Sciatic nerve (tissue), 2 donors: Measurements from ENCODE around the gene FREM1. TPM values are rescaled to one million over a fixed set of nuclear protein-coding genes. Genes with fewer than 3 reads are reported as not detected.
A peak's percentile ranks its signal among the peaks of the same experiment; 100 is the strongest.

Source experiments
- ATAC-seq: fragments of 200-7000 bp; cut with Tn5 transposase; one replicate; pipeline ENCODE4 v1.9.1; 2020; ENCODE audit warnings: mild to moderate bottlenecking, moderate library complexity
- DNase-seq: peaks from one replicate; pipeline ENCODE4 v3.0.0-alpha.2; 2020; ENCODE audit warnings: low spot score
- intact Hi-C: fragments of 100-400 bp; cut with DNase I; formaldehyde crosslinking; loops from one replicate; pipeline ENCODE4 v1.14.2; 2022
- total RNA-seq: library from RNA; stranded (reverse); fragmentation: NEBNext Ultra II Directional; extraction: Animal tissue kit (Norgen Biotek cat#: 25700); gene quantifications from one replicate; pipeline ENCODE4 v1.2.1, GENCODE V29; 2021
- donor health status: DM: no; HTN: no; CAD: no.
- donor health status: DM: no; HTN: no; CAD: no.

The FREM1 gene
- total RNA-seq, 1 donor from 2014 or later, result 8.3 TPM

- ATAC-seq (no peak), DNase-seq (no peak)
- intact Hi-C loops, result no loop called here
Observed at GRCh38 chr9:14733133-14733532, 177.1 kb downstream of the FREM1 start.

- DNase-seq, result no peak
- no peak for ATAC-seq
- intact Hi-C loops, result no loop called here
Observed at GRCh38 chr9:14731294-14731981, 178.8 kb downstream of the FREM1 start.

- intact Hi-C loops, result no loop called here
- DNase-seq (no peak), ATAC-seq (peak; percentile 87)
Observed at GRCh38 chr9:14730461-14730898, 179.7 kb downstream of the FREM1 start.

GRCh38 chr9:14723301-14723700 lies 186.9 kb downstream of the FREM1 start:
- intact Hi-C loops, result no loop called here
- DNase-seq (no peak), ATAC-seq (no peak)

GRCh38 chr9:14722391-14723035 lies 187.7 kb downstream of the FREM1 start, which contains the start of gene CER1:
Gene CER1 (minus strand): TSS chr9:14722733. CDS start chr9:14722672, 61 bp downstream.
- intact Hi-C loops, result no loop called here
- no peak for ATAC-seq
- DNase-seq, result no peak

- ATAC-seq (no peak), DNase-seq (no peak)
- intact Hi-C loops, result no loop called here
Observed at GRCh38 chr9:14719231-14719923, 190.9 kb downstream of the FREM1 start.

GRCh38 chr9:14715102-14715501 lies 195.1 kb downstream of the FREM1 start:
- no peak for ATAC-seq
- intact Hi-C loops, result no loop called here
- DNase-seq, result no peak

GRCh38 chr9:14713187-14713767 lies 197.0 kb downstream of the FREM1 start:
- no peak for ATAC-seq
- DNase-seq, result no peak
- intact Hi-C loops, result no loop called here

GRCh38 chr9:14710804-14711203 lies 199.4 kb downstream of the FREM1 start:
- no peak for DNase-seq
- ATAC-seq, result no peak
- intact Hi-C loops, result no loop called here

- ATAC-seq (no peak), DNase-seq (no peak)
- intact Hi-C loops, result no loop called here
Observed at GRCh38 chr9:14706530-14707140, 203.6 kb downstream of the FREM1 start.

- DNase-seq, result no peak
- intact Hi-C loops, result no loop called here
- ATAC-seq, result no peak
Observed at GRCh38 chr9:14705079-14705478, 205.1 kb downstream of the FREM1 start.

GRCh38 chr9:14704281-14704680 lies 205.9 kb downstream of the FREM1 start:
- intact Hi-C loops, result no loop called here
- ATAC-seq, result no peak
- no peak for DNase-seq

- intact Hi-C loops, result no loop called here
- DNase-seq (no peak), ATAC-seq (no peak)
Observed at GRCh38 chr9:14702200-14702720, 208.0 kb downstream of the FREM1 start.

- DNase-seq, result peak; percentile 81
- ATAC-seq, result peak; percentile 95
- intact Hi-C loops, result no loop called here
Observed at GRCh38 chr9:14693251-14693861, 216.9 kb downstream of the FREM1 start, which contains the start of gene ZDHHC21. Gene ZDHHC21 (minus strand): TSS chr9:14693432. CDS start chr9:14674340, 19,092 bp downstream.

GRCh38 chr9:14692470-14693250 lies 217.6 kb downstream of the FREM1 start:
- peak; percentile 54 for DNase-seq
- intact Hi-C loops, result no loop called here
- peak; percentile 41 for ATAC-seq

- no peak for ATAC-seq
- no peak for DNase-seq
- intact Hi-C loops, result no loop called here
Observed at GRCh38 chr9:14690948-14691730, 219.1 kb downstream of the FREM1 start.
